OCI-M2 (cell line): ENCODE data around the gene ENOX1.
"Not testable (repeated sequence)": the region's sequence is repeated elsewhere in the genome, so short reads cannot be mapped to it uniquely, and the experiment has no call there.

Experiments
- DNase-seq: peaks from one replicate; lab custom pipeline; 2025; ENCODE audit not compliant: unreplicated experiment; lab: John Stamatoyannopoulos, UW

Gene ENOX1

GRCh38 chr13:43786766-43787517, at the start of gene ENOX1:
Gene ENOX1 (minus strand): TSS chr13:43786972.
- DNase-seq = no peak

GRCh38 chr13:43835701-43836100, 48.9 kb upstream of the ENOX1 start:
- DNase-seq = no peak

- no peak for DNase-seq
Measured at GRCh38 chr13:43831088-43831487, 44.3 kb upstream of the ENOX1 start.

- DNase-seq = no peak
Measured at GRCh38 chr13:43830497-43830881, 43.7 kb upstream of the ENOX1 start.

- not testable (repeated sequence) for DNase-seq
Measured at GRCh38 chr13:43824656-43825055, 37.9 kb upstream of the ENOX1 start.

- DNase-seq = no peak
Measured at GRCh38 chr13:43822969-43823368, 36.2 kb upstream of the ENOX1 start.

- DNase-seq = no peak
Measured at GRCh38 chr13:43816401-43816889, 29.7 kb upstream of the ENOX1 start.

- peak; percentile 15 for DNase-seq
Measured at GRCh38 chr13:43815204-43815603, 28.4 kb upstream of the ENOX1 start.

- DNase-seq = no peak
Measured at GRCh38 chr13:43808676-43809075, 21.9 kb upstream of the ENOX1 start.

GRCh38 chr13:43805681-43806128, 18.9 kb upstream of the ENOX1 start:
- DNase-seq = no peak

- DNase-seq = no peak
Measured at GRCh38 chr13:43805071-43805468, 18.3 kb upstream of the ENOX1 start.

- DNase-seq = peak; percentile 10
Measured at GRCh38 chr13:43804461-43805070, 17.8 kb upstream of the ENOX1 start.

GRCh38 chr13:43802511-43802910, 15.7 kb upstream of the ENOX1 start:
- DNase-seq = no peak

- no peak for DNase-seq
Measured at GRCh38 chr13:43800828-43801227, 14.1 kb upstream of the ENOX1 start.

- no peak for DNase-seq
Measured at GRCh38 chr13:43799191-43799590, 12.4 kb upstream of the ENOX1 start.

- no peak for DNase-seq
Measured at GRCh38 chr13:43797869-43798268, 11.1 kb upstream of the ENOX1 start.

- no peak for DNase-seq
Measured at GRCh38 chr13:43797159-43797558, 10.4 kb upstream of the ENOX1 start.

- no peak for DNase-seq
Measured at GRCh38 chr13:43794416-43794815, 7.6 kb upstream of the ENOX1 start.

- DNase-seq = no peak
Measured at GRCh38 chr13:43792076-43792881, 5.5 kb upstream of the ENOX1 start.

- no peak for DNase-seq
Measured at GRCh38 chr13:43787997-43788396, 1.2 kb upstream of the ENOX1 start.

GRCh38 chr13:43787518-43787891, 733 bp upstream of the ENOX1 start:
- no peak for DNase-seq

GRCh38 chr13:43786472-43786765, 353 bp downstream of the ENOX1 start:
- no peak for DNase-seq
